C4-2B (cell line): Measurements from ENCODE around the gene ADARB2.

Experiments used
- CTCF ChIP-seq: fragments of 450-650 bp; conservative IDR thresholded peaks from 2 replicates; pipeline ENCODE4 v1.5.1; 2017; ENCODE audit warnings: mild to moderate bottlenecking
- ZFX ChIP-seq: fragments of 450-650 bp; IDR thresholded peaks from 2 replicates; pipeline ENCODE4 v1.6.1; 2017

GRCh38 chr10:1406132-1406966 lies 331.0 kb downstream of the ADARB2 start:
- no peak for TF ChIP-seq CTCF
- TF ChIP-seq ZFX, result no peak
